ENCODE data around the gene NOTCH1.
A peak's percentile ranks its signal among the peaks of the same experiment; 100 is the strongest.

Gene NOTCH1

GRCh38 chr9:136544548-136544963 is 1.3 kb downstream of the NOTCH1 start:
- Histone ChIP-seq H3K9me2 (replicated peaks; ENCODE audit: insufficient read depth, low read length) (no peaks in the 10 kb centered on the region), H4K20me1 (ENCODE audit: low read depth, low read length) (no peaks in the 10 kb centered on the region), H3K27ac (ENCODE audit: low read depth, low read length) (no peak overlapping the region), H3K27me3 (ENCODE audit: low read length) (no peaks in the 10 kb centered on the region), H3K4me3 (ENCODE audit: insufficient read depth, low read length, poor library complexity, severe bottlenecking) (peak overlapping the region; percentile 58), H3K9me3 (ENCODE audit: insufficient read depth, low read length) (no peaks in the 10 kb centered on the region), H3K4me2 (ENCODE audit: low read depth, low read length, poor library complexity, severe bottlenecking) (peak overlapping the region; percentile 73), H2AFZ (ENCODE audit: low read depth, low read length, severe bottlenecking) (no peak overlapping the region), H3K36me3 (ENCODE audit: low read length) (no peaks in the 10 kb centered on the region), H3F3A (ENCODE audit: insufficient read depth) (no peaks in the 10 kb centered on the region), H3K9ac (ENCODE audit: low read length) (peak overlapping the region; percentile 57), H3K79me2 (ENCODE audit: insufficient read depth, low read length) (no peaks in the 10 kb centered on the region)
- TF ChIP-seq CTCF (IDR thresholded peaks at IDR 0.05; ENCODE audit: insufficient read depth, low read length, poor library complexity, severe bottlenecking) (no peak), EZH2phosphoT487 (conservative IDR thresholded peaks at IDR 0.05; ENCODE audit: low read length) (0 out of 2 replicates have a peak, but pooled peaks have one; percentile 67)

GRCh38 chr9:136543830-136544547 is 1.9 kb downstream of the NOTCH1 start:
- Histone ChIP-seq H3K79me2 (ENCODE audit: insufficient read depth, low read length) (no peaks in the 10 kb centered on the region), H3K27me3 (ENCODE audit: low read length) (no peaks in the 10 kb centered on the region), H3K36me3 (ENCODE audit: low read length) (no peaks in the 10 kb centered on the region), H3K9me2 (replicated peaks; ENCODE audit: insufficient read depth, low read length) (no peaks in the 10 kb centered on the region), H3K4me2 (ENCODE audit: low read depth, low read length, poor library complexity, severe bottlenecking) (no peak overlapping the region), H3K27ac (ENCODE audit: low read depth, low read length) (no peak overlapping the region), H3K9ac (ENCODE audit: low read length) (no peak overlapping the region), H2AFZ (ENCODE audit: low read depth, low read length, severe bottlenecking) (no peak overlapping the region), H3K9me3 (ENCODE audit: insufficient read depth, low read length) (no peaks in the 10 kb centered on the region), H4K20me1 (ENCODE audit: low read depth, low read length) (no peaks in the 10 kb centered on the region), H3F3A (ENCODE audit: insufficient read depth) (no peaks in the 10 kb centered on the region), H3K4me3 (ENCODE audit: insufficient read depth, low read length, poor library complexity, severe bottlenecking) (no peak overlapping the region)
- no peak for TF ChIP-seq EZH2phosphoT487 (conservative IDR thresholded peaks at IDR 0.05; ENCODE audit: low read length)
- TF ChIP-seq CTCF (IDR thresholded peaks at IDR 0.05; ENCODE audit: insufficient read depth, low read length, poor library complexity, severe bottlenecking) = no peak

GRCh38 chr9:136543280-136543679 is 2.6 kb downstream of the NOTCH1 start:
- H2AFZ ChIP-seq (ENCODE audit: low read depth, low read length, severe bottlenecking) = no peak overlapping the region
- H3K79me2 ChIP-seq (ENCODE audit: insufficient read depth, low read length) = no peaks in the 10 kb centered on the region
- H3K9ac ChIP-seq (ENCODE audit: low read length) = no peak overlapping the region
- TF ChIP-seq CTCF (IDR thresholded peaks at IDR 0.05; ENCODE audit: insufficient read depth, low read length, poor library complexity, severe bottlenecking) = no peak
- no peak for TF ChIP-seq EZH2phosphoT487 (conservative IDR thresholded peaks at IDR 0.05; ENCODE audit: low read length)
- H3K36me3 ChIP-seq (ENCODE audit: low read length) = no peaks in the 10 kb centered on the region
- no peak overlapping the region for H3K27ac ChIP-seq (ENCODE audit: low read depth, low read length)
- H3F3A ChIP-seq (ENCODE audit: insufficient read depth) = no peaks in the 10 kb centered on the region
- H3K9me2 ChIP-seq (replicated peaks; ENCODE audit: insufficient read depth, low read length) = no peaks in the 10 kb centered on the region
- no peaks in the 10 kb centered on the region for H3K27me3 ChIP-seq (ENCODE audit: low read length)
- no peaks in the 10 kb centered on the region for H3K9me3 ChIP-seq (ENCODE audit: insufficient read depth, low read length)
- H3K4me3 ChIP-seq (ENCODE audit: insufficient read depth, low read length, poor library complexity, severe bottlenecking) = no peak overlapping the region
- no peak overlapping the region for H3K4me2 ChIP-seq (ENCODE audit: low read depth, low read length, poor library complexity, severe bottlenecking)
- H4K20me1 ChIP-seq (ENCODE audit: low read depth, low read length) = no peaks in the 10 kb centered on the region
